B cell (primary cell): ENCODE measurements around the gene GTF2IRD1. TPM values are rescaled to one million over a fixed set of nuclear protein-coding genes. Genes with fewer than 3 reads are reported as not detected.

Source experiments
- ATAC-seq: fragments of 200-7000 bp; cut with Tn5 transposase; one replicate; pipeline ENCODE4 v1.10.0; 2021; ENCODE audit warnings: low read depth, mild to moderate bottlenecking, moderate number of reproducible peaks, moderate library complexity
- CTCF ChIA-PET: fragments of 350-600 bp; sonication (Branson Sonifier 250); formaldehyde crosslinking; loops from one replicate; lab custom pipeline; 2021; ENCODE audit warnings: antibody characterized with exemption, inconsistent platforms; lab: Charles Lee
- POLR2A ChIA-PET: fragments of 350-600 bp; sonication (Branson Sonifier 250); formaldehyde crosslinking; loops from one replicate; lab custom pipeline; 2021; ENCODE audit warnings: antibody characterized with exemption; lab: Charles Lee
- DNase-seq: peaks from one replicate; pipeline ENCODE4 v3.0.0; 2013
- H2AFZ ChIP-seq: 2 replicates; pipeline ENCODE4 v1.6.1; 2012; ENCODE audit warnings: mild to moderate bottlenecking, low read depth, low read length; ENCODE audit not compliant: insufficient read depth, poor library complexity, severe bottlenecking
- H3K27ac ChIP-seq, 2 donors: 1 replicate in 1 of 2; 2 replicates in 1 of 2; pipeline ENCODE4 v1.5.1; 2012 to 2013; ENCODE audit warnings: low read length in 2 of 2, mild to moderate bottlenecking in 2 of 2, moderate library complexity in 1 of 2
- H3K27me3 ChIP-seq, 4 experiments: fragments of 200-600 bp in 1 of 4; sonication (generic) in 1 of 4; replicated peaks in 1 of 4; 1 replicate in 2 of 4; 2 replicates in 2 of 4; pipeline versions ENCODE4 v1.6.1 to v1.7.0; 2013 to 2016; ENCODE audit warnings: low read length in 3 of 4, mild to moderate bottlenecking in 2 of 4, mixed read lengths in 1 of 4, moderate library complexity in 1 of 4; ENCODE audit not compliant: insufficient read depth in 4 of 4, control insufficient read depth in 3 of 4; ENCODE audit errors: control extremely low read depth in 1 of 4
- H3K36me3 ChIP-seq, 2 experiments: replicated peaks in 1 of 2; 1 replicate in 1 of 2; 2 replicates in 1 of 2; pipeline versions ENCODE4 v1.6.1 to v1.7.1; 2013; ENCODE audit warnings: low read length in 1 of 2; ENCODE audit not compliant: insufficient read depth in 2 of 2, control insufficient read depth in 1 of 2; ENCODE audit errors: control extremely low read depth in 1 of 2, extremely low read depth in 1 of 2
- H3K4me1 ChIP-seq, 2 donors: fragments of 200-600 bp in 1 of 2; sonication (generic) in 1 of 2; 1 replicate in 1 of 2; 2 replicates in 1 of 2; pipeline versions ENCODE4 v1.5.1 to v1.6.1; 2013 to 2017; ENCODE audit warnings: low read length in 2 of 2; ENCODE audit not compliant: control insufficient read depth in 2 of 2, insufficient read depth in 2 of 2
- H3K4me2 ChIP-seq: replicated peaks from 2 replicates; pipeline ENCODE3; 2012; ENCODE audit warnings: mild to moderate bottlenecking, low read depth, low read length; ENCODE audit not compliant: poor library complexity, severe bottlenecking
- H3K4me3 ChIP-seq, 5 experiments: fragments of 200-600 bp in 1 of 5; sonication (generic) in 1 of 5; 1 replicate in 3 of 5; 2 replicates in 2 of 5; pipeline versions ENCODE4 v1.5.1 to v1.7.0; 2011 to 2016; ENCODE audit warnings: low read length in 4 of 5, mild to moderate bottlenecking in 4 of 5, low read depth in 2 of 5, control low read depth in 1 of 5, moderate library complexity in 1 of 5; ENCODE audit not compliant: insufficient read depth in 1 of 5; ENCODE audit errors: control extremely low read depth in 1 of 5, extremely low read depth in 1 of 5
- H3K79me2 ChIP-seq: fragments of 200-600 bp; sonication (generic); one replicate; pipeline ENCODE4 v1.6.0; 2016; ENCODE audit warnings: low read length; ENCODE audit not compliant: control insufficient read depth, insufficient read depth
- H3K9ac ChIP-seq: fragments of 200-600 bp; sonication (generic); 2 replicates; pipeline ENCODE4 v1.6.1; 2017; ENCODE audit warnings: mild to moderate bottlenecking, low read length, moderate library complexity
- H3K9me3 ChIP-seq, 3 donors: one replicate each; pipeline versions ENCODE4 v1.6.1 to v1.7.1; 2013; ENCODE audit warnings: low read length in 2 of 3; ENCODE audit not compliant: control insufficient read depth in 2 of 3, insufficient read depth in 1 of 3; ENCODE audit errors: control extremely low read depth in 1 of 3
- H4K20me1 ChIP-seq: 2 replicates; pipeline ENCODE4 v1.6.0; 2012; ENCODE audit warnings: mild to moderate bottlenecking, low read length; ENCODE audit not compliant: insufficient read depth, control insufficient read depth, poor library complexity, severe bottlenecking
- H3K27ac Mint-ChIP-seq: one replicate; pipeline ENCODE4 v1.8.0; 2021; ENCODE audit warnings: mixed read lengths
- H3K27me3 Mint-ChIP-seq: one replicate; pipeline ENCODE4 v1.8.0; 2021; ENCODE audit warnings: mixed read lengths
- H3K4me1 Mint-ChIP-seq: one replicate; pipeline ENCODE4 v1.8.0; 2021; ENCODE audit warnings: mixed read lengths
- H3K4me3 Mint-ChIP-seq: one replicate; pipeline ENCODE4 v1.8.0; 2021; ENCODE audit warnings: mixed read lengths
- H3K9me3 Mint-ChIP-seq: one replicate; pipeline ENCODE4 v1.8.0; 2022; ENCODE audit warnings: mixed read lengths; ENCODE audit not compliant: insufficient read depth
- CTCF ChIP-seq: fragments of 200-600 bp; IDR thresholded peaks from one replicate; pipeline ENCODE4 v1.8.0; 2022; ENCODE audit warnings: antibody characterized with exemption, mild to moderate bottlenecking
- EZH2 ChIP-seq: IDR thresholded peaks from 2 replicates; pipeline ENCODE4 v1.6.1; 2012; ENCODE audit warnings: borderline replicate concordance, low read depth, mild to moderate bottlenecking, moderate library complexity, low read length; ENCODE audit not compliant: insufficient read depth, poor library complexity, severe bottlenecking
- WGBS: methylation state at CpG from one replicate; pipeline ENCODE4 v1.1.5; 2013; ENCODE audit warnings: missing lambda C conversion rate; ENCODE audit not compliant: insufficient coverage; 5-methylcytosine and 5-hydroxymethylcytosine counted together
- intact Hi-C: fragments of 100-400 bp; cut with micrococcal nuclease; formaldehyde crosslinking; loops from one replicate; pipeline ENCODE4 v1.10.0; 2022
- polyA minus RNA-seq: library from RNA; depleted of rRNA, polyadenylated mRNA; stranded (reverse); fragments of >200 nt; gene quantifications from 2 replicates; pipeline ENCODE4 v1.2.3, GENCODE V29; 2012
- polyA plus RNA-seq: library from polyadenylated mRNA; depleted of rRNA; stranded (reverse); fragments of >200 nt; gene quantifications from 2 replicates; pipeline ENCODE4 v1.2.3, GENCODE V29; 2012
- total RNA-seq, 2 donors: library from RNA; stranded (reverse); fragments of 120-200 nt in 1 of 2; gene quantifications; 1 replicate in 1 of 2; 2 replicates in 1 of 2; pipeline versions ENCODE4 v1.2.3 to v1.2.4, GENCODE V29; 2013 to 2022

Gene GTF2IRD1
- total RNA-seq (2.2 and 2.8 TPM in 2 replicates), polyA plus RNA-seq (0.42 and 0.45 TPM in 2 replicates), polyA minus RNA-seq (0.34 and 0.36 TPM in 2 replicates)
- 0.40 TPM for total RNA-seq (2013)

- peaks cover 0 to 24% (median 7%) of the 10 kb centered on the region in 4 experiments for H3K27me3 ChIP-seq
- H3K36me3 ChIP-seq = no peaks in the 10 kb centered on the region
- intact Hi-C loops = loop anchor here (10.0 kb wide), 1 partner anchor 111 kb away; no protein-coding TSS in a partner anchor
- peak within 1 kb of the TSS; percentile 92 for H3K4me2 ChIP-seq
- H4K20me1 ChIP-seq = no peaks in the 10 kb centered on the region
- no peak for TF ChIP-seq EZH2
- TF ChIP-seq CTCF = no peak
- DNase-seq (peak; percentile 59), ATAC-seq (peak; percentile 44)
- 2% methylated on average over 40 of the region's 62 CpGs for WGBS
- Mint-ChIP-seq H3K27me3 (peaks cover 12% of the 10 kb centered on the region), H3K4me3 (peak within 1 kb of the TSS; percentile 79), H3K9me3 (no peaks in the 10 kb centered on the region), H3K27ac (peak within 1 kb of the TSS; percentile 80), H3K4me1 (peaks cover 18% of the 10 kb centered on the region)
- peaks cover 0 to 6% (median 0%) of the 10 kb centered on the region in 3 donors for H3K9me3 ChIP-seq
- H2AFZ ChIP-seq = peak within 1 kb of the TSS; percentile 75
- ChIA-PET CTCF (no interaction called here), POLR2A (no interaction called here)
- no peak within 1 kb of the TSS for H3K27ac ChIP-seq
- H3K4me3 ChIP-seq = peak within 1 kb of the TSS in 4 of 5 experiments; percentile 26 to 57 (median 45)
- H3K79me2 ChIP-seq = no peaks in the 10 kb centered on the region
- peaks cover 16 to 21% of the 10 kb centered on the region in 2 donors for H3K4me1 ChIP-seq
- peak within 1 kb of the TSS; percentile 60 for H3K9ac ChIP-seq
These were observed at the start of gene GTF2IRD1 for GRCh38 chr7:74453322-74454011. Gene GTF2IRD1, plus strand, starts transcription at chr7:74453906. Its CDS starts 54,175 bp downstream, at chr7:74508081.

DNA sequence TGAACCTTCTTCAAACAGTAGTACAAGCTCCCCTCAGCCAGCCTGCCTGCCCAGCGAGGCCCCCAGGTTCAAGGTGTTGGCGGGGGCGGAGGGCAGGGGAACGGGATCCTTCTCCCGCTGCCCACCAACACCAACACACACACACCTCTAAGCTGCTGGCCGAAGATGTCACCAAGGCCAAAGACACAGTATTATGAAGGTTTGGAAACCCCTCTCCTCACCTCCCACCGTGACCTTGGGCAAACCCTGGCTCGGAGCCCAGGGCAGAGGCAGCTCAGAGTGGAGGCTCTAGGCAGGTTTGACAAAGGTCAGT lies 49.4 kb upstream of the GTF2IRD1 start:
- 94% methylated on average over 5 of the region's 8 CpGs for WGBS
- Histone ChIP-seq H3K36me3 (peaks cover 0 to 25% of the 10 kb centered on the region in 2 experiments), H3K4me2 (no peak overlapping the region), H3K27ac (no peak overlapping the region), H4K20me1 (no peaks in the 10 kb centered on the region), H3K9me3 (peaks cover 0 to 3% (median 0%) of the 10 kb centered on the region in 3 donors), H3K79me2 (no peaks in the 10 kb centered on the region), H3K9ac (no peak overlapping the region), H3K4me3 (no peak overlapping the region), H3K27me3 (no peaks in the 10 kb centered on the region), H2AFZ (no peak overlapping the region), H3K4me1 (no peaks in the 10 kb centered on the region)
- ATAC-seq (no peak), DNase-seq (no peak)
- Mint-ChIP-seq H3K4me1 (no peaks in the 10 kb centered on the region), H3K4me3 (no peak overlapping the region), H3K9me3 (no peaks in the 10 kb centered on the region), H3K27ac (no peak overlapping the region), H3K27me3 (no peaks in the 10 kb centered on the region)
- intact Hi-C loops = no loop called here
- CTCF ChIA-PET = interaction anchor here (1.7 to 9.4 kb wide), 2 partner anchors 8 to 198 kb away, joined by 5 to 246 read pairs; partner anchors contain the start of gene LAT2
- POLR2A ChIA-PET = no interaction called here
- TF ChIP-seq CTCF = no peak
- TF ChIP-seq EZH2 = no peak
